Activated CD8-positive, alpha-beta T cell treated with anti-CD3 and anti-CD28 coated beads for 36 hours (primary cell): ENCODE measurements around the gene PRDM16. TPM values are rescaled to one million over a fixed set of nuclear protein-coding genes. Genes with fewer than 3 reads are reported as not detected.

Experiments used
- ATAC-seq: fragments of 200-7000 bp; cut with Tn5 transposase; one replicate; pipeline ENCODE4 v1.10.0; 2021; ENCODE audit warnings: mild to moderate bottlenecking, moderate library complexity
- CTCF ChIA-PET: fragments of 350-600 bp; sonication (Branson Sonifier 250); formaldehyde crosslinking; loops from one replicate; lab custom pipeline; 2021; ENCODE audit warnings: antibody characterized with exemption; lab: Charles Lee
- POLR2A ChIA-PET: fragments of 350-600 bp; sonication (Branson Sonifier 250); formaldehyde crosslinking; loops from one replicate; lab custom pipeline; 2021; ENCODE audit warnings: antibody characterized with exemption; lab: Charles Lee
- DNase-seq: peaks from one replicate; pipeline ENCODE4 v3.0.0-alpha.2; 2020
- H3K27ac Mint-ChIP-seq: one replicate; pipeline ENCODE4 v1.8.0; 2021; ENCODE audit warnings: mild to moderate bottlenecking, mixed read lengths
- H3K27me3 Mint-ChIP-seq: one replicate; pipeline ENCODE4 v1.8.0; 2021; ENCODE audit warnings: mixed read lengths
- H3K36me3 Mint-ChIP-seq: one replicate; pipeline ENCODE4 v1.8.0; 2021; ENCODE audit warnings: low read depth, mixed read lengths
- H3K4me1 Mint-ChIP-seq: one replicate; pipeline ENCODE4 v1.8.0; 2021; ENCODE audit warnings: low read depth, mixed read lengths
- H3K4me3 Mint-ChIP-seq: one replicate; pipeline ENCODE4 v1.8.0; 2021; ENCODE audit warnings: mild to moderate bottlenecking, moderate library complexity, mixed read lengths
- H3K9me3 Mint-ChIP-seq: one replicate; pipeline ENCODE4 v1.8.0; 2021; ENCODE audit warnings: mixed read lengths
- intact Hi-C: fragments of 100-400 bp; cut with micrococcal nuclease; formaldehyde crosslinking; loops from one replicate; pipeline ENCODE4 v1.10.0; 2022
- total RNA-seq, 2 experiments: library from RNA; stranded (reverse); gene quantifications; one replicate each; pipeline ENCODE4 v1.2.3, GENCODE V29; 2021
- TF ChIP-seq, protein P1 (sequence below): fragments of 200-600 bp; IDR thresholded peaks from one replicate; pipeline ENCODE4 v1.8.0; 2022; ENCODE audit warnings: antibody characterized with exemption, mild to moderate bottlenecking

Gene PRDM16
- total RNA-seq, 2 experiments from 2014 or later: 0.29 to 0.49 TPM

- Mint-ChIP-seq H3K36me3 (no peaks in the 10 kb centered on the region), H3K27me3 (no peaks in the 10 kb centered on the region), H3K4me3 (no peak overlapping the region), H3K4me1 (no peaks in the 10 kb centered on the region), H3K27ac (no peak overlapping the region), H3K9me3 (no peaks in the 10 kb centered on the region)
- CTCF ChIA-PET: no interaction called here
- intact Hi-C loops: no loop called here
- DNase-seq: no peak
- no peak for ATAC-seq
- POLR2A ChIA-PET: no interaction called here
- TF ChIP-seq, protein P1, sequence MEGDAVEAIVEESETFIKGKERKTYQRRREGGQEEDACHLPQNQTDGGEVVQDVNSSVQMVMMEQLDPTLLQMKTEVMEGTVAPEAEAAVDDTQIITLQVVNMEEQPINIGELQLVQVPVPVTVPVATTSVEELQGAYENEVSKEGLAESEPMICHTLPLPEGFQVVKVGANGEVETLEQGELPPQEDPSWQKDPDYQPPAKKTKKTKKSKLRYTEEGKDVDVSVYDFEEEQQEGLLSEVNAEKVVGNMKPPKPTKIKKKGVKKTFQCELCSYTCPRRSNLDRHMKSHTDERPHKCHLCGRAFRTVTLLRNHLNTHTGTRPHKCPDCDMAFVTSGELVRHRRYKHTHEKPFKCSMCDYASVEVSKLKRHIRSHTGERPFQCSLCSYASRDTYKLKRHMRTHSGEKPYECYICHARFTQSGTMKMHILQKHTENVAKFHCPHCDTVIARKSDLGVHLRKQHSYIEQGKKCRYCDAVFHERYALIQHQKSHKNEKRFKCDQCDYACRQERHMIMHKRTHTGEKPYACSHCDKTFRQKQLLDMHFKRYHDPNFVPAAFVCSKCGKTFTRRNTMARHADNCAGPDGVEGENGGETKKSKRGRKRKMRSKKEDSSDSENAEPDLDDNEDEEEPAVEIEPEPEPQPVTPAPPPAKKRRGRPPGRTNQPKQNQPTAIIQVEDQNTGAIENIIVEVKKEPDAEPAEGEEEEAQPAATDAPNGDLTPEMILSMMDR: no peak
Observed at GRCh38 chr1:3126756-3127678, 58.0 kb downstream of the PRDM16 start.

DNA sequence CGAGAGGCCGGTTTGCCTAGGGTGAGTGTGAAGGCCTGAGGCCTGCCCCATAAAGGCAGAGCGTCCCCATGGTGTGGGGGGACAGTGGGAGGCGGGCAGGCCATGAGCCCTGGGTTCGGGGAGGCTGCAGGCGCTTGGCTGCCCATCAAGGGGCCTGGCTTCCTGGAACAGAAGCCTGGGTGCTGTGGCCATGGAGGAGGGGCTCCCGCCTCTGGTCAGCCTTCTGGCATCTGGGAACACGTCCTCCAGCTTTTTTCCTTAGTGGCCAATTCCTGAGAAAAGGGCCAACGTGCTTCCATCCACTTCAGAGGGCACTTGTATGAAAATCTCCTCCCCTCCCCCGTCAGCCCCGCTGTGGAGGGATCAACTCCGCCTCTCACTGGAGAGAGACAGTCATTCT is 58.7 kb downstream of the PRDM16 start:
- no peaks in the 10 kb centered on the region for H3K27me3 Mint-ChIP-seq
- CTCF ChIA-PET: no interaction called here
- no peak overlapping the region for H3K4me3 Mint-ChIP-seq
- H3K27ac Mint-ChIP-seq: no peak overlapping the region
- ATAC-seq (no peak), DNase-seq (no peak)
- H3K9me3 Mint-ChIP-seq: no peaks in the 10 kb centered on the region
- POLR2A ChIA-PET: no interaction called here
- no peaks in the 10 kb centered on the region for H3K36me3 Mint-ChIP-seq
- TF ChIP-seq, protein P1: no peak
- no peaks in the 10 kb centered on the region for H3K4me1 Mint-ChIP-seq
- intact Hi-C loops: no loop called here

GRCh38 chr1:3128431-3129132 is 59.6 kb downstream of the PRDM16 start:
- DNase-seq (no peak), ATAC-seq (no peak)
- H3K4me3 Mint-ChIP-seq: no peak overlapping the region
- no peaks in the 10 kb centered on the region for H3K9me3 Mint-ChIP-seq
- TF ChIP-seq, protein P1: no peak
- ChIA-PET POLR2A (no interaction called here), CTCF (no interaction called here)
- H3K27ac Mint-ChIP-seq: no peak overlapping the region
- H3K27me3 Mint-ChIP-seq: no peaks in the 10 kb centered on the region
- intact Hi-C loops: no loop called here
- H3K4me1 Mint-ChIP-seq: no peaks in the 10 kb centered on the region
- no peaks in the 10 kb centered on the region for H3K36me3 Mint-ChIP-seq

DNA sequence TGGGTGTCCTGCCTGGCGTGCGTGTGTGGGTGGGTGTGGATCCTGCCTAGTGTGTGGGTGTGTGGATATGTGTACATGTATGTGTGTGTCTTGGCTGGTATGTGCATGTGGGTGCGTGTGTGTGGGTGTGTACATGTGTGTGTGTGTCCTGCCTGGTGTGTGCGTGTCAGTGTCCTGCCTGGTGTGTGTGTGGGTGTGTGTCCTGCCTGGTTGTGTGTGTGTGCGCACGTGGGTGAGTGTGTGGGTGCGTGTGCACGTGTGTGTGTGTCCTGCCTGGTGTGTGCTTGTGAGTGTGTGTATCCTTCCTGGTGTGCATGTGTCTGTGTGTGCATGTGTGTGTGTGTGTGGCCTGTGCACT is 60.1 kb downstream of the PRDM16 start:
- intact Hi-C loops: no loop called here
- Mint-ChIP-seq H3K27me3 (no peaks in the 10 kb centered on the region), H3K27ac (no peak overlapping the region), H3K36me3 (no peaks in the 10 kb centered on the region), H3K4me3 (no peak overlapping the region), H3K4me1 (no peaks in the 10 kb centered on the region), H3K9me3 (no peaks in the 10 kb centered on the region)
- DNase-seq (no peak), ATAC-seq (no peak)
- CTCF ChIA-PET: no interaction called here
- TF ChIP-seq, protein P1: no peak
- POLR2A ChIA-PET: no interaction called here

DNA sequence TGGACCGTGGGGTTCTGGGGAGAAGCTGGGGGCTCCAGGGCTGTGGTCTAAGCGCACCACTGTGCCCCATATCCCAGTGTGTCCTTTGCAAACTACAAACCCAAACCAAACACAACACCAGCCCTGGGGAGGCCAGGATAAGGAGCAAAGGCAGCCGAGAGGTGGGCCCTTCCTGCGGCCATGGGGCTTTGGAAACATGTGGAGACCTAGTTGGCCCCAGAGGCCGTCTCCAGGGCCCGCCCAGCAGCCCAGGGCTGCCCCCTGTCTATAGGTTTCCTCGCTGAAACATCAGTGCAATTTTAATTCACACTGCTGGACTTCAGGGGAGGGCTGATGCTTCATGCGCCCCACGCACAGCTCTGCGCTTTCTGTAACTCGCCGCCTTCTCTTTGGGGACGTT is 61.3 kb downstream of the PRDM16 start:
- CTCF ChIA-PET: interaction anchor here (0.6 kb wide), 1 partner anchor 1199 kb away, joined by 3 read pairs; no protein-coding TSS in a partner anchor
- Mint-ChIP-seq H3K9me3 (no peaks in the 10 kb centered on the region), H3K36me3 (no peaks in the 10 kb centered on the region), H3K27me3 (no peaks in the 10 kb centered on the region), H3K4me1 (no peaks in the 10 kb centered on the region), H3K27ac (no peak overlapping the region), H3K4me3 (no peak overlapping the region)
- ATAC-seq (no peak), DNase-seq (no peak)
- TF ChIP-seq, protein P1: no peak
- intact Hi-C loops: no loop called here
- POLR2A ChIA-PET: no interaction called here
